ENCODE data around the gene EFCAB6.

Gene EFCAB6

GRCh38 chr22:43820651-43821305, 8.7 kb upstream of the EFCAB6 start:
- TF ChIP-seq, protein P1, sequence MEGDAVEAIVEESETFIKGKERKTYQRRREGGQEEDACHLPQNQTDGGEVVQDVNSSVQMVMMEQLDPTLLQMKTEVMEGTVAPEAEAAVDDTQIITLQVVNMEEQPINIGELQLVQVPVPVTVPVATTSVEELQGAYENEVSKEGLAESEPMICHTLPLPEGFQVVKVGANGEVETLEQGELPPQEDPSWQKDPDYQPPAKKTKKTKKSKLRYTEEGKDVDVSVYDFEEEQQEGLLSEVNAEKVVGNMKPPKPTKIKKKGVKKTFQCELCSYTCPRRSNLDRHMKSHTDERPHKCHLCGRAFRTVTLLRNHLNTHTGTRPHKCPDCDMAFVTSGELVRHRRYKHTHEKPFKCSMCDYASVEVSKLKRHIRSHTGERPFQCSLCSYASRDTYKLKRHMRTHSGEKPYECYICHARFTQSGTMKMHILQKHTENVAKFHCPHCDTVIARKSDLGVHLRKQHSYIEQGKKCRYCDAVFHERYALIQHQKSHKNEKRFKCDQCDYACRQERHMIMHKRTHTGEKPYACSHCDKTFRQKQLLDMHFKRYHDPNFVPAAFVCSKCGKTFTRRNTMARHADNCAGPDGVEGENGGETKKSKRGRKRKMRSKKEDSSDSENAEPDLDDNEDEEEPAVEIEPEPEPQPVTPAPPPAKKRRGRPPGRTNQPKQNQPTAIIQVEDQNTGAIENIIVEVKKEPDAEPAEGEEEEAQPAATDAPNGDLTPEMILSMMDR (IDR thresholded peaks at IDR 0.05; ENCODE audit: insufficient read depth, low read depth, low read length, missing control alignments): no peak
- no peak for DNase-seq (ENCODE audit: low read depth)

GRCh38 chr22:43819931-43820640, 8.0 kb upstream of the EFCAB6 start:
- TF ChIP-seq, protein P1 (IDR thresholded peaks at IDR 0.05; ENCODE audit: insufficient read depth, low read depth, low read length, missing control alignments): no peak
- H3K4me3 ChIP-seq (ENCODE audit: low read depth, low read length): no peak overlapping the region
- no peak for DNase-seq (ENCODE audit: low read depth)

More at GRCh38 chr22:43820651-43821305, 8.7 kb upstream of the EFCAB6 start:
- no peak overlapping the region for H3K4me3 ChIP-seq (ENCODE audit: low read depth, low read length)

DNA sequence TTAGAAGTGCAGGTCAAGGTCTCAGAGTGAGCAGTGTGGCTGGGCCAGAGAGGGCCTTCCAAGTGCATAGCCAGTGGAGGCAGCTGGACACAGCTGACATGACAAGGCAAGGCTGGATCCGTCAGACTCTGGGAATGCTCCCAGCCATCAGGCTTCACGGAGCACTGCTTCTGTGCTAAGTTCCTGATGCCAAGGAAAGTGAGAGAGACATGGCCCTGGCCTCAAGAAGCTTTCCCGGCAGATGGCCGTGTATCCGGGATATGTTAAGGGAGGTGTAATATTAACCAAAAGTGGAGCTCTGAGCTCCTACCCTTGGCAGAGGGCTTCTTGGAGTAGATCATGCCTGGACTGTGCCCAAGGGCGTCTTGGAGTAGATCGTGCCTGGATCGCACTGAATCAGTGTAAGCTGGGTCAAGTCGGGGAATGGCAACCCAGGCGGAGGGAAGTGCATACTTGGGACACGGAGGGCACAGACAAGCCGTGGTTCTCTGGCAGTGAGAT, 7.4 kb upstream of the EFCAB6 start:
- TF ChIP-seq, protein P1 (IDR thresholded peaks at IDR 0.05; ENCODE audit: insufficient read depth, low read depth, low read length, missing control alignments): no peak
- DNase-seq (ENCODE audit: low read depth): no peak
- no peak overlapping the region for H3K4me3 ChIP-seq (ENCODE audit: low read depth, low read length)

GRCh38 chr22:43818981-43819380, 6.9 kb upstream of the EFCAB6 start:
- TF ChIP-seq, protein P1 (IDR thresholded peaks at IDR 0.05; ENCODE audit: insufficient read depth, low read depth, low read length, missing control alignments): no peak
- no peak for DNase-seq (ENCODE audit: low read depth)
- no peak overlapping the region for H3K4me3 ChIP-seq (ENCODE audit: low read depth, low read length)

DNA sequence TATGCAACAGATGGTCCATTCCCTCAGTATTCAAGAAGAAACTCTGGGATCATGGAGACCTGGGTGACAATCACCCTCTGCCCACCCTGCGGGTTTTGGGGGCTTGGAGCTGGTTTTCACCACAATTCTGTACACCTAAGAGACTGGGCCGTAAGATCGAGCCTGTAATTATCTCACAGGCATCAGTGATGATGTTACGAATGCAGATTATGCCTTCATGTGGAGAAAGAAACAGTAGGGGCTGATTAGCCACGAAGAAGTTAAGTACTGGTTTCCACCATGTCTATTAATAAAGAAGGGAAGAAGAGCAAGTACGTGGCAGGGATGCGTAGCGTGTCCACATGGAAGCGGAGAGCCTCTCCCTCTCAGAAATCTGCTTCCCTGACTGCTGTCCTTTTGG, 5.3 kb upstream of the EFCAB6 start:
- TF ChIP-seq, protein P1 (IDR thresholded peaks at IDR 0.05; ENCODE audit: insufficient read depth, low read depth, low read length, missing control alignments): no peak
- H3K4me3 ChIP-seq (ENCODE audit: low read depth, low read length): no peak overlapping the region
- DNase-seq (ENCODE audit: low read depth): no peak

GRCh38 chr22:43814264-43814663, 2.2 kb upstream of the EFCAB6 start:
- H3K4me3 ChIP-seq (ENCODE audit: low read depth, low read length): no peak overlapping the region
- TF ChIP-seq, protein P1 (IDR thresholded peaks at IDR 0.05; ENCODE audit: insufficient read depth, low read depth, low read length, missing control alignments): no peak
- DNase-seq (ENCODE audit: low read depth): no peak
